ENCODE measurements around the gene EIF3B.
"Not testable (repeated sequence)": the region's sequence is repeated elsewhere in the genome, so short reads cannot be mapped to it uniquely, and the experiment has no call there.

The EIF3B gene

DNA sequence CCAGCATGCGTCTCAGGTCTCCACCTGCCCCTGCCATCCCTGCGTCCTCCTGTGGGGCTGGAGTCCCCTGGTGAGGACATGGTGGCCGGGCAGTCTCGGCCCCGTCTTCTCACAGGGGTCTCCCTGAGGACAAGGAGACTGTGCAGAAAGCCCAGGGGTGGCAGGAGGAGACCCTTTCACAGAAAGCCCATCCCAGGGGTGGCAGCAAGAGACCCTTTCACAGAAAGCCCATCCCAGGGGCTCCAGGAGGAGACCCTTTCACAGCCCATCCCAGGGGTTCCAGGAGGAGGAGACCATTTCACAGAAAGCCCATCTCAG, 34.0 kb downstream of the EIF3B start:
- TF ChIP-seq, protein P1, sequence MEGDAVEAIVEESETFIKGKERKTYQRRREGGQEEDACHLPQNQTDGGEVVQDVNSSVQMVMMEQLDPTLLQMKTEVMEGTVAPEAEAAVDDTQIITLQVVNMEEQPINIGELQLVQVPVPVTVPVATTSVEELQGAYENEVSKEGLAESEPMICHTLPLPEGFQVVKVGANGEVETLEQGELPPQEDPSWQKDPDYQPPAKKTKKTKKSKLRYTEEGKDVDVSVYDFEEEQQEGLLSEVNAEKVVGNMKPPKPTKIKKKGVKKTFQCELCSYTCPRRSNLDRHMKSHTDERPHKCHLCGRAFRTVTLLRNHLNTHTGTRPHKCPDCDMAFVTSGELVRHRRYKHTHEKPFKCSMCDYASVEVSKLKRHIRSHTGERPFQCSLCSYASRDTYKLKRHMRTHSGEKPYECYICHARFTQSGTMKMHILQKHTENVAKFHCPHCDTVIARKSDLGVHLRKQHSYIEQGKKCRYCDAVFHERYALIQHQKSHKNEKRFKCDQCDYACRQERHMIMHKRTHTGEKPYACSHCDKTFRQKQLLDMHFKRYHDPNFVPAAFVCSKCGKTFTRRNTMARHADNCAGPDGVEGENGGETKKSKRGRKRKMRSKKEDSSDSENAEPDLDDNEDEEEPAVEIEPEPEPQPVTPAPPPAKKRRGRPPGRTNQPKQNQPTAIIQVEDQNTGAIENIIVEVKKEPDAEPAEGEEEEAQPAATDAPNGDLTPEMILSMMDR (IDR thresholded peaks at IDR 0.05; ENCODE audit: low read depth, low read length, missing control alignments): no peak
- no peak for DNase-seq (ENCODE audit: extremely low read depth, low read depth)
- H3K4me3 ChIP-seq (replicated peaks; ENCODE audit: low read depth, low read length): no peak overlapping the region

- peak; percentile 11 for DNase-seq (ENCODE audit: extremely low read depth, low read depth)
- not testable (repeated sequence) for H3K4me3 ChIP-seq (replicated peaks; ENCODE audit: low read depth, low read length)
Observed at GRCh38 chr7:2390020-2390816, 35.6 kb downstream of the EIF3B start.

DNA sequence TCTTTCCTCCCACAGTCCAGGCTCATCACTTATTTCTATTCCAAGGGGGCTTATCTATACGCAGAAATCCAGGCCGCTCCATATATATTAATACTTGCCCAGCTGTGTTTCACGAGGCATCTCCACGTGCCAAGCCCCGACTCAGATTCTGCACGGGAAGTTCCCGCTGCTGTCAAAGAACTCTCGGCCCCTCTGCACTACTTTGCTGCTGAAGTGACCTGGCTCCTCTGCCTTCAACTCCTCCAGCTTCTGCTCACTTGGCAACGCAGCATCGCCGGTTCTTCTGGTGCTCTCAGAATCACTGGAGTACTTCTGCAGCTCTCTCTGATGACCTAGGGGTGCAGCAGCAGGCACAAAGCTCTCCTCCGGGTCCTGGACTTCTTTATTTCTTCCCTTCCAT, 39.1 kb downstream of the EIF3B start:
- DNase-seq (ENCODE audit: extremely low read depth, low read depth): no peak
- TF ChIP-seq, protein P1 (IDR thresholded peaks at IDR 0.05; ENCODE audit: low read depth, low read length, missing control alignments): no peak

GRCh38 chr7:2394566-2395082, 40.0 kb downstream of the EIF3B start:
- TF ChIP-seq, protein P1 (IDR thresholded peaks at IDR 0.05; ENCODE audit: low read depth, low read length, missing control alignments): no peak
- no peak for DNase-seq (ENCODE audit: extremely low read depth, low read depth)

More for the DNA sequence above, 39.1 kb downstream of the EIF3B start:
- H3K4me3 ChIP-seq (replicated peaks; ENCODE audit: low read depth, low read length): no peak overlapping the region

GRCh38 chr7:2398506-2398905, 43.9 kb downstream of the EIF3B start:
- DNase-seq (ENCODE audit: extremely low read depth, low read depth): no peak
- H3K4me3 ChIP-seq (replicated peaks; ENCODE audit: low read depth, low read length): no peak overlapping the region
- TF ChIP-seq, protein P1 (IDR thresholded peaks at IDR 0.05; ENCODE audit: low read depth, low read length, missing control alignments): no peak

More at GRCh38 chr7:2394566-2395082, 40.0 kb downstream of the EIF3B start:
- H3K4me3 ChIP-seq (replicated peaks; ENCODE audit: low read depth, low read length): no peak overlapping the region

GRCh38 chr7:2399848-2400587, 45.4 kb downstream of the EIF3B start:
- TF ChIP-seq, protein P1 (IDR thresholded peaks at IDR 0.05; ENCODE audit: low read depth, low read length, missing control alignments): no peak
- H3K4me3 ChIP-seq (replicated peaks; ENCODE audit: low read depth, low read length): 0 out of 2 replicates have a peak overlapping the region, but pooled peaks have one; percentile 4

GRCh38 chr7:2402687-2403013, 48.0 kb downstream of the EIF3B start:
- peak overlapping the region; percentile 54 for H3K4me3 ChIP-seq (replicated peaks; ENCODE audit: low read depth, low read length)
- TF ChIP-seq, protein P1 (IDR thresholded peaks at IDR 0.05; ENCODE audit: low read depth, low read length, missing control alignments): no peak
- DNase-seq (ENCODE audit: extremely low read depth, low read depth): no peak

More at GRCh38 chr7:2399848-2400587, 45.4 kb downstream of the EIF3B start:
- DNase-seq (ENCODE audit: extremely low read depth, low read depth): peak; percentile 84

All from HFF-Myc (cell line).